HT-29 (cell line): ENCODE results near the gene MAP3K2. TPM values are rescaled to one million over a fixed set of nuclear protein-coding genes. Genes with fewer than 3 reads are reported as not detected.
A peak's percentile ranks its signal among the peaks of the same experiment; 100 is the strongest.

Source experiments
- DNase-seq: peaks from one replicate; pipeline ENCODE4 v3.0.0-alpha.2; 2015; ENCODE audit warnings: low spot score
- total RNA-seq: library from RNA; depleted of rRNA; stranded (reverse); fragments of >200 nt; shearing (Covaris generic); gene quantifications from 2 replicates; pipeline ENCODE4 v1.2.3, GENCODE V29; 2014; rRNA removed

MAP3K2 gene, protein sequence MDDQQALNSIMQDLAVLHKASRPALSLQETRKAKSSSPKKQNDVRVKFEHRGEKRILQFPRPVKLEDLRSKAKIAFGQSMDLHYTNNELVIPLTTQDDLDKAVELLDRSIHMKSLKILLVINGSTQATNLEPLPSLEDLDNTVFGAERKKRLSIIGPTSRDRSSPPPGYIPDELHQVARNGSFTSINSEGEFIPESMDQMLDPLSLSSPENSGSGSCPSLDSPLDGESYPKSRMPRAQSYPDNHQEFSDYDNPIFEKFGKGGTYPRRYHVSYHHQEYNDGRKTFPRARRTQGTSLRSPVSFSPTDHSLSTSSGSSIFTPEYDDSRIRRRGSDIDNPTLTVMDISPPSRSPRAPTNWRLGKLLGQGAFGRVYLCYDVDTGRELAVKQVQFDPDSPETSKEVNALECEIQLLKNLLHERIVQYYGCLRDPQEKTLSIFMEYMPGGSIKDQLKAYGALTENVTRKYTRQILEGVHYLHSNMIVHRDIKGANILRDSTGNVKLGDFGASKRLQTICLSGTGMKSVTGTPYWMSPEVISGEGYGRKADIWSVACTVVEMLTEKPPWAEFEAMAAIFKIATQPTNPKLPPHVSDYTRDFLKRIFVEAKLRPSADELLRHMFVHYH
- 52.8 and 69.4 TPM in 2 replicates for total RNA-seq

DNA sequence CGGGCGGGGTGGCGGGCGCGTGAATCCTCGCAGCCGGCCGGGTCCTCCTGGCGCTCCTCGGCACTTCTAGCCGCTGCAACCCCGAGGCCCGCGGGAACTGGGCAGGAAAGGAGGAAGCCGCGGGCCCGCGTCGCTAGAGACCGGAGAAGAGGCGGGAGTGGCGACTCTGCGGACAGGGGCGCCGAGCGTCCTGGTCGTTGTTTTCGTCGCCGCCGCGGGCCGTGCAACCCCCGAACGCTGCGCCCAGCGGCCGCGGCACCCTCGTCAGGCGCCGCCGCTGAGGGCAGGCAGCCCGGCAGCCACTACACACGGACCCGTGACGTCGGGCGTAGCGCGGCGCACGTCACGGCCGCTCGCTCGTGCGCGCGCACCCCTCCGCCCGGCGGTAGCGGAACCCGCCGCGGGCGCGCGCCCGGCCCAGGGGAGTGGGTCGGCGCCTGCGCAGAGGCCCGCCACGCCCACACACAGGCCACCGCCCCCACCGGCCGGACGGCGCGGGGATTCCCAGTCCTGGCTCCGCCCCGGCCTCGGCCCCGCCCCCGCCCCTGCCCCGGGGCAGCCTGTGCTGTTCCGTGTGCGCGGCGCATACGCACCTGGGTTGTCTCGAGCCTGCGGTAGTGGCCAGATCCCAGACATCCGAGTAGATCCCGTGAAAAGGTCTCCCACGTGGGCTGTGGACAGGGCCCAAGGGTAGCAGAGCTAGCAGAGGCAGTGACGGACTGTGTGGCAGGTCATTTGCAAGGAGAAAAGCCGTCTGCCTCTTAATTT, at the start of gene MAP3K2:
Gene MAP3K2, minus strand, starts transcription at position 321 of the 768 bp plus-strand sequence. CDS start 44,846 bp downstream, outside the sequence.
- peak; percentile 97 for DNase-seq

- DNase-seq = no peak
Measured at GRCh38 chr2:127437056-127437455, 49.3 kb upstream of the MAP3K2 start.

DNA sequence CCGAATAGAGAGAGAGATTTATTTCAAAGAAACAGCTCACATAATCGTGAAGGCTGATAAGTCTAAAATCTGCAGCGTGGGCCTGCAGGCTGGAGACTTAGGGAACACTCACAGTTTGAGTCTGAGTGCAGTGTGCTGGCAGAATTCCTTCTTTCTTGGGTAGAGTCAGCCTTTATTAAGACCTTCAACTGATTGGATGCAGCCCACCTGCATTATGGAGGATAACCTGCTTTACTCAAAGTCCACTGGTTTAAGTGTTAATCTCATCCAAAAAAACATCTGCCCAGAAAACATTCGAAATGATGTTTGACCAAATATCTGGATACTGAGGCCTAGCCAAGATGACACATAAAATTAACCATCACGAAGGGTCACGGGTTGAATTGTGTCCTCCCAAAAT, 46.7 kb upstream of the MAP3K2 start:
- DNase-seq = no peak

- no peak for DNase-seq
Measured at GRCh38 chr2:127431408-127432023, 43.7 kb upstream of the MAP3K2 start.

DNA sequence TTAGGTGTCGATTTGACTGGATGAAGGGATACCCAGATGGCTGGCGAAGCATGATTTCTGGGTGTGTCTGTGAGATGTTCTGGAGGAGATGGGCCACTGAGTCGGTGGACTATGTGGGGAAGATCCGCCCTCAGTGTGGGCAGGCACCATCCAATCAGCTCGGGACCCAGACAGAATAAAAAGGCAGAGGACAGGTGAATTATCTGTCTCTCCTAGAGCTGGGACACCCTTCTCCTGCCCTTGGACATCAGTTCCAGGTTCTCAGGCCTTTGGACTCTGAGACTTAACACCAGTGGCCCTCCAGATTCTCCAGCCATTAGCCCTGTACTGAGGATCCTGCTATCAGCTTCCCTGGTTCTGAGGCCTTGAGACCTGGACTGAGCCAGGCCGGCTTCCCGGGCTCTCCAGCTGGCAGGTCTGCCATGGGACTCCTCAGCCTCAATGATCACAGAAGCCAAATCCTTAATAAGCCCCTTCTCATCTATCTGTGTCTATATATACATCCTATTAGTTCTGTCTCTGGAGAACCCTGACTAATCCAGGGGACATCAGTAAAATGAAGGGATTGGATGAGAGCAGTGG, 42.2 kb upstream of the MAP3K2 start:
- DNase-seq = no peak

- no peak for DNase-seq
Measured at GRCh38 chr2:127429291-127429690, 41.5 kb upstream of the MAP3K2 start.

GRCh38 chr2:127428815-127429109, 41.0 kb upstream of the MAP3K2 start:
- no peak for DNase-seq

DNA sequence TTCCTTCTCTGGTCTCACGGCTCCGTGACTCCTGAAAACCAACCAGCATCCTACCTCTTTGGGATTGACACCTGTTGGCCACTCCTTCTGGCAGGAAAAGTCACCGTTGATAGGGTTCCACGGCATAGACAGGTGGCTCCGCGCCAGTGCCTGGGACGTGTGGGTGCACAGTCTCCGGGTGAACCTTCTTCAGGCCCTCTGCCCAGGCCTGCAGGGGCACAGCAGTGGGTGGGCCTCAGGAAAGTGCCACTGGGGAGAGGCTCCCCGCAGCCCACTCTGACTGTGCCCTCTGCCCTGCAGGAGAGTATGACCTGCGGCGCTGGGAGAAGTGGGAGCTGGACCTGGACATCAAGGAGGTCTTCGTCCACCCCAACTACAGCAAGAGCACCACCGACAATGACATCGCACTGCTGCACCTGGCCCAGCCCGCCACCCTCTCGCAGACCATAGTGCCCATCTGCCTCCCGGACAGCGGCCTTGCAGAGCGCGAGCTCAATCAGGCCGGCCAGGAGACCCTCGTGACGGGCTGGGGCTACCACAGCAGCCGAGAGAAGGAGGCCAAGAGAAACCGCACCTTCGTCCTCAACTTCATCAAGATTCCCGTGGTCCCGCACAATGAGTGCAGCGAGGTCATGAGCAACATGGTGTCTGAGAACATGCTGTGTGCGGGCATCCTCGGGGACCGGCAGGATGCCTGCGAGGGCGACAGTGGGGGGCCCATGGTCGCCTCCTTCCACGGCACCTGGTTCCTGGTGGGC, 40.5 kb upstream of the MAP3K2 start:
- no peak for DNase-seq

- no peak for DNase-seq
Measured at GRCh38 chr2:127427376-127428056, 39.7 kb upstream of the MAP3K2 start.

DNA sequence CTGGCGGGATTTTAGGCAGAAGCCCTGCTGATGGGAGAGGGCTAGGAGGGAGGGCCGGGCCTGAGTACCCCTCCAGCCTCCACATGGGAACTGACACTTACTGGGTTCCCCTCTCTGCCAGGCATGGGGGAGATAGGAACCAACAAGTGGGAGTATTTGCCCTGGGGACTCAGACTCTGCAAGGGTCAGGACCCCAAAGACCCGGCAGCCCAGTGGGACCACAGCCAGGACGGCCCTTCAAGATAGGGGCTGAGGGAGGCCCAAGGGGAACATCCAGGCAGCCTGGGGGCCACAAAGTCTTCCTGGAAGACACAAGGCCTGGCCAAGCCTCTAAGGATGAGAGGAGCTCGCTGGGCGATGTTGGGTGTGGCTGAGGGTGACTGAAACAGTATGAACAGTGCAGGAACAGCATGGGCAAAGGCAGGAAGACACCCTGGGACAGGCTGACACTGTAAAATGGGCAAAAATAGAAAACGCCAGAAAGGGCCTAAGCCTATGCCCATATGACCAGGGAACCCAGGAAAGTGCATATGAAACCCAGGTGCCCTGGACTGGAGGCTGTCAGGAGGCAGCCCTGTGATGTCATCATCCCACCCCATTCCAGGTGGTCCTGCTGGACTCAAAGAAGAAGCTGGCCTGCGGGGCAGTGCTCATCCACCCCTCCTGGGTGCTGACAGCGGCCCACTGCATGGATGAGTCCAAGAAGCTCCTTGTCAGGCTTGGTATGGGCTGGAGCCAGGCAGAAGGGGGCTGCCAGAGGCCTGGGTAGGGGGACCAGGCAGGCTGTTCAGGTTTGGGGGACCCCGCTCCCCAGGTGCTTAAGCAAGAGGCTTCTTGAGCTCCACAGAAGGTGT, 39.0 kb upstream of the MAP3K2 start:
- no peak for DNase-seq

DNA sequence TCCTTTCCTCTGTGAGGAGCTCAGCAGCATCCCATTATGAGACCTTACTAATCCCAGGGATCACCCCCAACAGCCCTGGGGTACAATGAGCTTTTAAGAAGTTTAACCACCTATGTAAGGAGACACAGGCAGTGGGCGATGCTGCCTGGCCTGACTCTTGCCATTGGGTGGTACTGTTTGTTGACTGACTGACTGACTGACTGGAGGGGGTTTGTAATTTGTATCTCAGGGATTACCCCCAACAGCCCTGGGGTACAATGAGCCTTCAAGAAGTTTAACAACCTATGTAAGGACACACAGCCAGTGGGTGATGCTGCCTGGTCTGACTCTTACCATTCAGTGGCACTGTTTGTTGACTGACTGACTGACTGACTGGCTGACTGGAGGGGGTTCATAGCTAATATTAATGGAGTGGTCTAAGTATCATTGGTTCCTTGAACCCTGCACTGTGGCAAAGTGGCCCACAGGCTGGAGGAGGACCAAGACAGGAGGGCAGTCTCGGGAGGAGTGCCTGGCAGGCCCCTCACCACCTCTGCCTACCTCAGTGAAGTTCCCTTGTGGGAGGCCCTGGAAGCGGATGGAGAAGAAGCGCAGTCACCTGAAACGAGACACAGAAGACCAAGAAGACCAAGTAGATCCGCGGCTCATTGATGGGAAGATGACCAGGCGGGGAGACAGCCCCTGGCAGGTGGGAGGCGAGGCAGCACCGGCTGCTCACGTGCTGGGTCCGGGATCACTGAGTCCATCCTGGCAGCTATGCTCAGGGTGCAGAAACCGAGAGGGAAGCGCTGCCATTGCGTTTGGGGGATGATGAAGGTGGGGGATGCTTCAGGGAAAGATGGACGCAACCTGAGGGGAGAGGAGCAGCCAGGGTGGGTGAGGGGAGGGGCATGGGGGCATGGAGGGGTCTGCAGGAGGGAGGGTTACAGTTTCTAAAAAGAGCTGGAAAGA, 38.0 kb upstream of the MAP3K2 start:
- no peak for DNase-seq

GRCh38 chr2:127424598-127425520, 37.1 kb upstream of the MAP3K2 start:
- no peak for DNase-seq

GRCh38 chr2:127423880-127424279, 36.1 kb upstream of the MAP3K2 start:
- DNase-seq = no peak

GRCh38 chr2:127423478-127423843, 35.7 kb upstream of the MAP3K2 start:
- DNase-seq = no peak

- DNase-seq = no peak
Measured at GRCh38 chr2:127422559-127423477, 35.0 kb upstream of the MAP3K2 start.
